ENCODE measurements around the gene VEGFA.
"Not testable (repeated sequence)": the region's sequence is repeated elsewhere in the genome, so short reads cannot be mapped to it uniquely, and the experiment has no call there.

Gene VEGFA

GRCh38 chr6:43806043-43806757, 36.2 kb downstream of the VEGFA start:
- no peak for DNase-seq

- no peak for DNase-seq
These were observed 36.8 kb downstream of the VEGFA start for GRCh38 chr6:43806758-43807227.

- DNase-seq = no peak
These were observed 37.4 kb downstream of the VEGFA start for GRCh38 chr6:43807228-43808061.

GRCh38 chr6:43808412-43808811, 38.4 kb downstream of the VEGFA start:
- DNase-seq = no peak

- no peak for DNase-seq
These were observed 39.6 kb downstream of the VEGFA start for GRCh38 chr6:43809417-43810305.

- no peak for DNase-seq
These were observed 41.1 kb downstream of the VEGFA start for GRCh38 chr6:43810965-43811732.

- no peak for DNase-seq
These were observed 41.7 kb downstream of the VEGFA start for GRCh38 chr6:43811733-43812099.

- DNase-seq = no peak
These were observed 43.0 kb downstream of the VEGFA start for GRCh38 chr6:43812850-43813578.

GRCh38 chr6:43814111-43814510, 44.1 kb downstream of the VEGFA start:
- no peak for DNase-seq

GRCh38 chr6:43814865-43815264, 44.9 kb downstream of the VEGFA start:
- no peak for DNase-seq

- DNase-seq = no peak
These were observed 47.2 kb downstream of the VEGFA start for GRCh38 chr6:43817192-43817591.

GRCh38 chr6:43818973-43819372, 49.0 kb downstream of the VEGFA start:
- DNase-seq = not testable (repeated sequence)

GRCh38 chr6:43819958-43820357, 49.9 kb downstream of the VEGFA start:
- no peak for DNase-seq

GRCh38 chr6:43820486-43820885, 50.5 kb downstream of the VEGFA start:
- DNase-seq = no peak

- no peak for DNase-seq
These were observed 51.3 kb downstream of the VEGFA start for GRCh38 chr6:43821101-43821886.

- DNase-seq = peak; percentile 7
These were observed 53.4 kb downstream of the VEGFA start for GRCh38 chr6:43823390-43823789.

GRCh38 chr6:43823879-43824702, 54.1 kb downstream of the VEGFA start:
- peak; percentile 34 for DNase-seq

GRCh38 chr6:43824703-43825064, 54.7 kb downstream of the VEGFA start:
- DNase-seq = no peak

GRCh38 chr6:43825187-43826115, 55.4 kb downstream of the VEGFA start:
- peak; percentile 7 for DNase-seq
